ACC112 (cell line): ENCODE measurements around the gene CUZD1.
A peak's percentile ranks its signal among the peaks of the same experiment; 100 is the strongest.

Experiments
- H2AFZ ChIP-seq: fragments of 200-600 bp; sonication (generic); one replicate; pipeline ENCODE4 v1.6.0; 2017; ENCODE audit warnings: antibody characterized with exemption, low read length; ENCODE audit not compliant: unreplicated experiment
- H3K27ac ChIP-seq: fragments of 200-600 bp; sonication (generic); 2 replicates; pipeline ENCODE4 v1.5.1; 2014; ENCODE audit warnings: low read depth, mild to moderate bottlenecking, antibody characterized with exemption, low read length, moderate library complexity
- H3K27me3 ChIP-seq: fragments of 200-600 bp; sonication (generic); 2 replicates; pipeline ENCODE4 v1.6.1; 2014; ENCODE audit warnings: mild to moderate bottlenecking, antibody characterized with exemption, low read length, moderate library complexity, mixed read lengths; ENCODE audit not compliant: insufficient read depth
- H3K36me3 ChIP-seq: fragments of 200-600 bp; sonication (generic); 2 replicates; pipeline ENCODE4 v1.6.1; 2016; ENCODE audit warnings: mild to moderate bottlenecking, antibody characterized with exemption, low read length, moderate library complexity, mixed read lengths; ENCODE audit not compliant: insufficient read depth
- H3K4me1 ChIP-seq: fragments of 200-600 bp; sonication (generic); one replicate; pipeline ENCODE4 v1.6.1; 2016; ENCODE audit warnings: low read length, mixed read lengths; ENCODE audit not compliant: insufficient read depth, unreplicated experiment, control insufficient read depth
- H3K4me3 ChIP-seq: fragments of 200-600 bp; sonication (generic); 2 replicates; pipeline ENCODE4 v1.5.1; 2014; ENCODE audit warnings: mild to moderate bottlenecking, low read depth, low read length
- H3K79me2 ChIP-seq: fragments of 200-600 bp; sonication (generic); one replicate; pipeline ENCODE4 v1.6.0; 2016; ENCODE audit warnings: low read length; ENCODE audit not compliant: control insufficient read depth, unreplicated experiment, insufficient read depth

Gene CUZD1

DNA sequence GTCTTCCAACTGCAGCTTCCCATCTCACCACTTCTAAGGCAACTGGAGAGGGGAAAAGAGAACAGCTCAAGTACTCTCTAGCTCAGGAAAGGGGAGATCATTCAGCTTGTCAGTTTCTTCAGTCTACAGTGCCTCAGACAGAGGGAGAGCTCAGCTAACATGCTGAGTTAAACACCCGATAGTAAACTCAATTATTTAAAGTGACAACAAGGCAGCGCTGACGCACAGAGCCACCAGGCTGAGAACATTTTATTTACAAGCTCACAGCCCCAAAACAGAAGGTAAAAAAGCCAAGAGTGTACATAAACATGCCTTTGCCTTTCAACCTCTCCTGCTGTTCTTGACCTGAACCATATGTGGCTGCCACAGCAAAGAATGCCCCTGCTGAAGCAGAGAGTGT is 10.1 kb upstream of the CUZD1 start:
- Histone ChIP-seq H3K4me3 (no peak overlapping the region), H3K27me3 (no peaks in the 10 kb centered on the region), H3K36me3 (peaks cover 9% of the 10 kb centered on the region; the same call in 1 of the 2 replicates), H3K79me2 (peaks cover 42% of the 10 kb centered on the region), H3K27ac (peak overlapping the region; percentile 97), H3K4me1 (peaks cover 83% of the 10 kb centered on the region), H2AFZ (no peak overlapping the region)

DNA sequence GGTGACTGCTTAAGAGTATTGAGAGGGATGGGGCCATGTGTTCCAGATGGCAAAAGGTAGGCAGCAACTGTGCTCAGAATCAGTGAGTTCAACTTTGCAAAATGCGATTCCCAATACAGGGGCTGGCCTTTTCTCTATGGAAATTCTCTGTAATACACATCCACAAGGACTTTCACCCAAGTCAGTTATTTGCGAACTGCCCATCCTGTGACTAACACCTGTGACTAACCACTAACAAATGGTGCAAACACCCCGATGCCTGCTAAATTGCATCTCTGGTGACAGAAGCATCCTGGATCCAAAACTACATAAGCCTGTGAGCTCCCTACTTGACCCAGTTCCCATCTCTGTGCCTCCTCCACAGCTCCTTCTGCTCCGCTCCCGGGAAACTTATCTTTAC is 9.0 kb upstream of the CUZD1 start:
- H2AFZ ChIP-seq: no peak overlapping the region
- peaks cover 83% of the 10 kb centered on the region for H3K4me1 ChIP-seq
- peak overlapping the region; percentile 97 for H3K27ac ChIP-seq
- H3K27me3 ChIP-seq: no peaks in the 10 kb centered on the region
- H3K36me3 ChIP-seq: peaks cover 16% of the 10 kb centered on the region; the same call in 1 of the 2 replicates
- H3K79me2 ChIP-seq: peaks cover 41% of the 10 kb centered on the region
- peak overlapping the region; percentile 36; the same call in 1 of the 2 replicates for H3K4me3 ChIP-seq

DNA sequence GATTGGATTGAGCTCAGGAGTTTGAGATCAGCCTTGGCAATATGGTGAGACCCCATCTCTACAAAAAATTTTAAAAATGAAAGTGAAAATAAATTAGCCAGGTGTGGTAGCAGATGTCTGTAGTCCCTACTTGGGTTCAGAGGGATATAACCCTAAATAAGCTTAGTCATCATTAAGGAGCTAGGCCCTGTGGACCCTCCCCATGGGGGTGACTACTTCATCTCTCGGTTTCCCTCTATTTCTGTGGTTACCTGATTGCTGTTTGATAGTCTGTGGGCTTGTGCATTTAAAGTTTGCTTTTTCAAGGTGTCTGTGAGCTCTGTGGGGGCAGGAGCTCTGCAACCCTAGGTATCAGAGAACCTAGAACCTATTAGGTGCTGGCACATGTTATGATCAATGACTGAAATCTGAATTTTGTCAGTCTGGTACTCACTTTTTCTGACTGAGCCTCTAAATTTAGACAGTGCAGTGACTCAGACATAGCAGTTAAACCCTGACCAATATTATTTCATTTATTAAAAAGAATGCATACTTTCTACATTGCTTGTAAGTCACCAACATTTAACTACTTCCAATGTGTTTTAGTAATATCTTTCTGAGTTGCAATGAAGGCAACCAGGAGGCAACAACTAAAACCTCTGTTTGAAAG is 8.1 kb upstream of the CUZD1 start:
- peaks cover 84% of the 10 kb centered on the region for H3K4me1 ChIP-seq
- H3K79me2 ChIP-seq: peaks cover 38% of the 10 kb centered on the region
- peak overlapping the region; percentile 36; the same call in 1 of the 2 replicates for H3K4me3 ChIP-seq
- no peaks in the 10 kb centered on the region for H3K27me3 ChIP-seq
- H3K27ac ChIP-seq: peak overlapping the region; percentile 97
- peaks cover 15% of the 10 kb centered on the region; the same call in 1 of the 2 replicates for H3K36me3 ChIP-seq
- no peak overlapping the region for H2AFZ ChIP-seq

DNA sequence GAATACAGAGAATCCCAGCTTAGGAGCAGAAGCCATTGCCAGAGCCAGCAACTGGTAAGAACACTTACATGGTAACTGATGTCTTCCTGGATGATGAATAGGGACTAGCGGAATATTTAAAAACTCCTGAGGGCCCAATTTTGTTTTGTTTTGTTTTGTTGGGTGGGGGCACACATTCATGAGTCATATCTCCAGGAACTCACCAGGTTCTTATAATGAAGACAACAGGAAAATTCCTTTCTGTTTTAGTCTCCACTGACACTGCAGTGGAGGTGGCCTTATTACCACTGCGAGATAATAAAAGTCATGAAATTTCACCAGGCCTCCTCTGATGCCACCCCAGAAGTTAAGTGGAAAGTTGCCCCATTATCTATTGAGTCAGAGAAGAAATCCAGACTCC is 6.6 kb upstream of the CUZD1 start:
- peak overlapping the region; percentile 97 for H3K27ac ChIP-seq
- H3K36me3 ChIP-seq: peaks cover 17% of the 10 kb centered on the region; the same call in 1 of the 2 replicates
- H3K4me3 ChIP-seq: peak overlapping the region; percentile 17
- peaks cover 32% of the 10 kb centered on the region for H3K79me2 ChIP-seq
- H3K27me3 ChIP-seq: no peaks in the 10 kb centered on the region
- H3K4me1 ChIP-seq: peaks cover 81% of the 10 kb centered on the region
- peak overlapping the region; percentile 39 for H2AFZ ChIP-seq

DNA sequence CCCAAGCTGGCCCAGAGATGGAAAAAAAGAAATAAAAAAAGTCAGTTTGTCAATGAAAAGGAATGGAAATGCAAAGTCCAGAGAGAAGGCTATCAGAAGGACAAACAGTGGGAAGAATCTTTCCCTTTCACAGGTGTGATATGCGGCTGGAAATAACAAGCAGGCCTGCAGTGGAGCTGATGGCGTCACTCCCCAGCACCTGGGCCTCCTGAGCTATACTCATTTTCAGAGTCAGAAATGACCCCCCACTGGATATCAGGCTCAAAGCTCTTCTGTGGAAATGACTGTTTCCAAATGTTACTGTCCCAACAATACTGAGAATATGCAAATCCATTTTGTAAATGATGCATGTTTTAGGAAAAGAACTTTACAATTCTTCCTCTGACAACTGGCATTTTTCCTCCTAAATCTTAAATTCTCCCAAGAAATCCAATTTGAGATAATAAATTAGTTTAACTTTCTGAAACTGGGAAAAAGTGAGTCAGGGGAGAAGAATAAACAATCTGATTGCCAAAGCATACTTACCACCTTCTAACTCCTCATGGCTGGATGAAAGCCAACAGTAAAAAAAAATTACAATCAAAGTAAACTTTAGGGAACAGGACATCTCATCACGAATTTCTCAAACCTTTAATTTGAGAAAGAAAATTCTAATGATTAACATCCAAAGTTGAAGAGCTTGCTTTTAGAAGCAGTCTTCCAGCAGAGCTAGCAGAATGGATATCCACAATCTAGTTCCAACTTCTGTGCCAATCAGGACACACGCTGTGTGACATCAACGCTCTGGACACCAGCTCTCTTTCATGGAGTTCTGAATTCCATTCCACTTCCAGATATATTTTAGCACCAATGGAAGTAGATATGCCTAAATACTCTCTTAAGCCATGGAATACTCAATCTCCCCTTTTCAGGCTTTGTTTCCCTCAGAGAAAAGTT is 5.3 kb upstream of the CUZD1 start:
- Histone ChIP-seq H3K79me2 (peaks cover 24% of the 10 kb centered on the region), H3K36me3 (peaks cover 19% of the 10 kb centered on the region; the same call in 1 of the 2 replicates), H2AFZ (no peak overlapping the region), H3K27me3 (no peaks in the 10 kb centered on the region), H3K27ac (peak overlapping the region; percentile 97), H3K4me1 (peaks cover 68% of the 10 kb centered on the region), H3K4me3 (peak overlapping the region; percentile 15; the same call in 1 of the 2 replicates)

DNA sequence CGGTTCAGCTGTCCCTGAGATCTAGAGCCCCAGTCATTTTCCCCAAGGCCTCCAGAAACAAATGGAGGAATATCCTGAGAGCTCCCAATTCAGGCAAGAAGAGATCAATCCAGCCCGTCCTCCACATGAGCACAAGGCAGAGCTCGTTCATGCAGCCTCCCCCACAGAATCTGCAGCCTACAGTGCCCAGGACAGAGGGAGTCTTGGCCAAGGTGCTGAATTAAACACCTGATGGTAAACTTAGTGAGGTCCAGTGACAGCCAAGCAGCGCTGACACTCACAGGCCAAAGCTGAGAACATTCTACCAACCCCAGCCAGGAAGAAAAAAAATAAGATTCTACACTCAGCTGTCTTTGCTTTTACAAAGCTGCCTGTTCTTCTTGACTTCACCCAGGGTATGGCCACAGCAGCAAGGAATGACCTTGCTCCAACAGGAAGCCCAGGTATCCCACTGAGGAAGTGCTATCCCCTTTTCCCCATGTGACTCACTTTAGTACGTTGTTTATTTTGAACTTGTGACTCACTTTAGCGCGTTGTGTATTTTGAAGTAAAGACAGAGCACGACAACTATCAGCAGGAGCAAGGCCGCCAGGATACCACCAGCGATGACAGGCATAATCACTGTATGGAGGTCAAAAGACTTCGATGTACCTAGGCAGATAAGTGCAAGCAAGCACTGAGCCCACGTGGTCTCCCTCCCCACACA is 4.4 kb upstream of the CUZD1 start:
- Histone ChIP-seq H3K4me3 (peak overlapping the region; percentile 15; the same call in 1 of the 2 replicates), H3K79me2 (peaks cover 20% of the 10 kb centered on the region), H2AFZ (no peak overlapping the region), H3K27me3 (no peaks in the 10 kb centered on the region), H3K27ac (peak overlapping the region; percentile 97), H3K4me1 (peaks cover 59% of the 10 kb centered on the region), H3K36me3 (peaks cover 24% of the 10 kb centered on the region; the same call in 1 of the 2 replicates)

DNA sequence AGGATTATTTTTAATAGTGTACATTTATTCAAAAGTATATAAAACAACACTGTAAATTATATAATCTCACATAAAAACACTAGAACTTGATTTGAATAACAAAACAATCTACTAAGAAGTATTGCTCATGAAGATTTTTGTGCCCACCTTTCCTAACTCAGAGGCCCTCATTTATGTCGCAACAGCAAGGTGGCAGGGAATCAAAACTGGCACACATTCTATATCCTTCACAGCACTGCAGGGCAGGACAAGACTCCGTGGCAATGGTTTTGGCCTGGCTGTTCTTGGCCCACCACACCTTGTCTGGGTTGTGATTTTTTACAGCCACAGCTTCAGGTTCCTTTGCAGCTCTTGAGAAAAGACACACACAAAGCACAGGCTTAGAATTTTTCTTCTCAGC is 3.4 kb upstream of the CUZD1 start:
- H3K4me1 ChIP-seq: peaks cover 50% of the 10 kb centered on the region
- H3K27ac ChIP-seq: no peak overlapping the region
- H2AFZ ChIP-seq: no peak overlapping the region
- no peak overlapping the region for H3K4me3 ChIP-seq
- H3K79me2 ChIP-seq: peaks cover 20% of the 10 kb centered on the region
- H3K36me3 ChIP-seq: peaks cover 24% of the 10 kb centered on the region; the same call in 1 of the 2 replicates
- H3K27me3 ChIP-seq: no peaks in the 10 kb centered on the region

DNA sequence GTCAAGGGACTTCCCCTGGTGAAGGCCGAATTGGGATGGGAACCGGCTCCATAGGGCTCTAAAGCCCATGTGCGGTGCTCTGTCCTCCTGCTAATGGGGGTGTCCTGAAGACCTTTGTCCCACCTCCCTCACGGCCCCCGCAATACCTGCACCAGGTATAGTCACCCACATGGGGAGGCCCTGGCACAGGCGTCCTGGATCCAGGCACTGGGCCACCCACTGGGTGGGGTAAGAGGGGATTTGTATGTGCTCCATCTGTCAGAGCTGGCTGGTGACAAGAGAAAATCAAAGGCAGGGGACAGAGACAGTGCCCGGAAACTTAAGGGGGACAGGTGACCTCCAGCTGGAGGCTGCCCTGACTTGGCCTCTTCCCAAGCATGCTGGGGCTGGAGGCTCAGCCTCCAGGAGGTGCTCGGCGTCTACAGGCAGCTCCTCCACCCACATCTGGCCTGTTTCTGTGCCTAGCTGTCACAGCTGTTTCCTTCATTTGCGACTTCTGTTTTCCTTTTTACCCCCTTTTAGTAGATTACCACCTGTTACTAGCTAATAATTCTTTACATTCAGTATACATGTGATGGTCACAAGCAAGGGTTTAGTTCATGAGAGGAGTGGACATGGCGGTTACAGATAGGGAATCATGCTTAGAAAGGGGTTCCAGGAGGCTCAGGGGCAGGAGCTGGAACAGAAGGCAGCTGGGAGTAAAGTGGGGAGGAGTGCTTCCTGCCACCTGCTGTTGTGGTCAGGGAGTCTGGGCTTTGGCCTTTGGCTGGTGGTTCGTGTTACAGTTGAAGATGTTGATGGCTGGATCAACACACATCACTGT is 2.3 kb upstream of the CUZD1 start:
- Histone ChIP-seq H3K79me2 (peaks cover 20% of the 10 kb centered on the region), H3K4me1 (peaks cover 39% of the 10 kb centered on the region), H3K36me3 (peaks cover 28% of the 10 kb centered on the region; the same call in 1 of the 2 replicates), H3K27ac (no peak overlapping the region), H2AFZ (no peak overlapping the region), H3K4me3 (no peak overlapping the region), H3K27me3 (no peaks in the 10 kb centered on the region)

DNA sequence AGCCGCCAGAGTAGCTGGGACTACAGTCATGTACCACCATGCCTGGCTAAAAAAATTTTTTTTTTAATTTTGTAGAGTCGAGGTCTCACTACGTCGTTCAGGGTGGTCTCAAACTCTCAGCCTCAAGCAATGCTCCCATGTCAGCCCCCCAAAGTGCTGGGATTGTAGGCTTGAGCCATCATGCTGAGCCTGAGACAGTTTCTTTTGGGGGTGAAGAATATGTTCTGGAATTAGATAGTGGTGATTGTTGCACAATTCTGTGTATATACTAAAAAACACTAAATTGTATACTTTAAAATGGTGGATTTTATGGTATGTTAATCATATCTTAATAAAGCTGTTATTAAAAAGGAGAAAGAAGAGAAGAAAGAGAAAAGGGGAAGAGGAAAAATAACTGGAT is 1.5 kb downstream of the CUZD1 start:
- peaks cover 1% of the 10 kb centered on the region for H3K4me1 ChIP-seq

More for the DNA sequence above, 1.5 kb downstream of the CUZD1 start:
- Histone ChIP-seq H3K79me2 (peaks cover 6% of the 10 kb centered on the region), H3K4me3 (no peak overlapping the region), H3K27me3 (no peaks in the 10 kb centered on the region), H2AFZ (no peak overlapping the region), H3K36me3 (peaks cover 35% of the 10 kb centered on the region), H3K27ac (no peak overlapping the region)
